B cell (primary cell): ENCODE results near the gene PHACTR2.

ENCODE experiments used
- EZH2 ChIP-seq: IDR thresholded peaks from 2 replicates; pipeline ENCODE4 v1.6.1; 2012; ENCODE audit warnings: borderline replicate concordance, low read depth, mild to moderate bottlenecking, moderate library complexity, low read length; ENCODE audit not compliant: insufficient read depth, poor library complexity, severe bottlenecking
- TF ChIP-seq, protein P1 (sequence below): fragments of 200-600 bp; IDR thresholded peaks from one replicate; pipeline ENCODE4 v1.8.0; 2022; ENCODE audit warnings: antibody characterized with exemption, mild to moderate bottlenecking

DNA sequence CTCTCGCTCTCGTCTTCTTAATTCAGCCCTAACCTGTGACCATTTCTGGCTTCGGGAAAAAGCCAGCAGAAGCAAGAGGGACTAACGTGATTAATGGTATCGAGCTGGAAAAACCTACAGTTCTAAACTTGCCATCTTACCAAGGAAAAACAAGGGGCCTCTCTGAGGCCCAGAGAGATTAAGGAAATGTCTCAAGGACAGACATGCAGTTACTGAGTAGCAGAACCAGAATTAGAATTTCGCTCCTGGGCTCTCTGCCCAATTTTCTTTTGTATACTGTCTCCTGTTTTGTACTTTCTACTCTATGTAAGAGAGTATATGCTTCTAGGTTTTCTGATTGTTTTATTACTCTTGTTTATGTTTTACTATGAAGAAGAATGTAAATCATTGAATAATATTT is 97.6 kb downstream of the PHACTR2 start:
- TF ChIP-seq, protein P1, sequence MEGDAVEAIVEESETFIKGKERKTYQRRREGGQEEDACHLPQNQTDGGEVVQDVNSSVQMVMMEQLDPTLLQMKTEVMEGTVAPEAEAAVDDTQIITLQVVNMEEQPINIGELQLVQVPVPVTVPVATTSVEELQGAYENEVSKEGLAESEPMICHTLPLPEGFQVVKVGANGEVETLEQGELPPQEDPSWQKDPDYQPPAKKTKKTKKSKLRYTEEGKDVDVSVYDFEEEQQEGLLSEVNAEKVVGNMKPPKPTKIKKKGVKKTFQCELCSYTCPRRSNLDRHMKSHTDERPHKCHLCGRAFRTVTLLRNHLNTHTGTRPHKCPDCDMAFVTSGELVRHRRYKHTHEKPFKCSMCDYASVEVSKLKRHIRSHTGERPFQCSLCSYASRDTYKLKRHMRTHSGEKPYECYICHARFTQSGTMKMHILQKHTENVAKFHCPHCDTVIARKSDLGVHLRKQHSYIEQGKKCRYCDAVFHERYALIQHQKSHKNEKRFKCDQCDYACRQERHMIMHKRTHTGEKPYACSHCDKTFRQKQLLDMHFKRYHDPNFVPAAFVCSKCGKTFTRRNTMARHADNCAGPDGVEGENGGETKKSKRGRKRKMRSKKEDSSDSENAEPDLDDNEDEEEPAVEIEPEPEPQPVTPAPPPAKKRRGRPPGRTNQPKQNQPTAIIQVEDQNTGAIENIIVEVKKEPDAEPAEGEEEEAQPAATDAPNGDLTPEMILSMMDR, result no peak
- TF ChIP-seq EZH2, result no peak
